ENCODE measurements around the gene HSD17B8. TPM values are rescaled to one million over a fixed set of nuclear protein-coding genes. Genes with fewer than 3 reads are reported as not detected.
A peak's percentile ranks its signal among the peaks of the same experiment; 100 is the strongest.

The HSD17B8 gene
- total RNA-seq, 1 experiment from 2014 or later = 4.2 TPM

- no peaks in the 10 kb centered on the region for H3F3A ChIP-seq (ENCODE audit: low read length, unreplicated experiment)
- H3K27ac ChIP-seq (ENCODE audit: low read length) = no peak overlapping the region
- H3K79me2 ChIP-seq (ENCODE audit: low read length) = no peaks in the 10 kb centered on the region
- no peak overlapping the region for H3K4me2 ChIP-seq (ENCODE audit: low read length)
- no peak for TF ChIP-seq EZH2phosphoT487 (IDR thresholded peaks at IDR 0.05; ENCODE audit: borderline replicate concordance, low read length)
- no peak for TF ChIP-seq EZH2 (IDR thresholded peaks at IDR 0.05; ENCODE audit: low read length, unreplicated experiment)
- TF ChIP-seq CTCF (conservative IDR thresholded peaks at IDR 0.05; ENCODE audit: low read depth, low read length) = no peak
- H3K4me1 ChIP-seq (ENCODE audit: insufficient read depth, low read length) = no peaks in the 10 kb centered on the region
- CTCF ChIA-PET = no interaction called here
- DNase-seq (no peak), ATAC-seq (no peak)
- peaks cover 23% of the 10 kb centered on the region; the same call in 1 of the 2 replicates for H3K27me3 ChIP-seq (ENCODE audit: low read length)
- no peak overlapping the region for H3K9ac ChIP-seq (ENCODE audit: low read length)
- H3K9me3 ChIP-seq (ENCODE audit: low read length) = no peaks in the 10 kb centered on the region
- intact Hi-C loops (cut with micrococcal nuclease) = no loop called here
- no TSS peak for BruUV-seq (replicated peaks)
- H3K4me3 ChIP-seq (ENCODE audit: low read length) = no peak overlapping the region
- POLR2A ChIA-PET (ENCODE audit: unreplicated experiment) = no interaction called here
- H4K20me1 ChIP-seq (ENCODE audit: low read length) = no peaks in the 10 kb centered on the region
- H3K9me2 ChIP-seq (replicated peaks; ENCODE audit: low read length) = no peaks in the 10 kb centered on the region
- H2AFZ ChIP-seq (ENCODE audit: low read length) = no peak overlapping the region
- no peaks in the 10 kb centered on the region for H3K36me3 ChIP-seq (ENCODE audit: low read depth, low read length)
Measured at GRCh38 chr6:33241968-33242367, 37.5 kb downstream of the HSD17B8 start.

- H3K4me2 ChIP-seq (ENCODE audit: low read length) = no peak overlapping the region
- no peak for ATAC-seq
- peaks cover 23% of the 10 kb centered on the region; the same call in 1 of the 2 replicates for H3K27me3 ChIP-seq (ENCODE audit: low read length)
- H3K4me1 ChIP-seq (ENCODE audit: insufficient read depth, low read length) = peaks cover 5% of the 10 kb centered on the region; the same call in 1 of the 2 replicates
- H4K20me1 ChIP-seq (ENCODE audit: low read length) = no peaks in the 10 kb centered on the region
- no peaks in the 10 kb centered on the region for H3K79me2 ChIP-seq (ENCODE audit: low read length)
- no peaks in the 10 kb centered on the region for H3K36me3 ChIP-seq (ENCODE audit: low read depth, low read length)
- no peak for DNase-seq
- H3K9ac ChIP-seq (ENCODE audit: low read length) = no peak overlapping the region
- ChIA-PET POLR2A (ENCODE audit: unreplicated experiment) (no interaction called here), CTCF (no interaction called here)
- H3K27ac ChIP-seq (ENCODE audit: low read length) = no peak overlapping the region
- H3K4me3 ChIP-seq (ENCODE audit: low read length) = no peak overlapping the region
- no peaks in the 10 kb centered on the region for H3K9me3 ChIP-seq (ENCODE audit: low read length)
- no TSS peak for BruUV-seq (replicated peaks)
- intact Hi-C loops (cut with micrococcal nuclease) = no loop called here
- H3F3A ChIP-seq (ENCODE audit: low read length, unreplicated experiment) = no peaks in the 10 kb centered on the region
- TF ChIP-seq EZH2phosphoT487 (IDR thresholded peaks at IDR 0.05; ENCODE audit: borderline replicate concordance, low read length) = no peak
- no peak for TF ChIP-seq EZH2 (IDR thresholded peaks at IDR 0.05; ENCODE audit: low read length, unreplicated experiment)
- no peak for TF ChIP-seq CTCF (conservative IDR thresholded peaks at IDR 0.05; ENCODE audit: low read depth, low read length)
- H2AFZ ChIP-seq (ENCODE audit: low read length) = no peak overlapping the region
- H3K9me2 ChIP-seq (replicated peaks; ENCODE audit: low read length) = no peaks in the 10 kb centered on the region
Measured at GRCh38 chr6:33243476-33243875, 39.0 kb downstream of the HSD17B8 start.

- intact Hi-C loops (cut with micrococcal nuclease) = loop anchor here (1.0 to 2.0 kb wide), 4 partner anchors 41 to 234 kb away; no protein-coding TSS in a partner anchor
- ATAC-seq (peak; percentile 45), DNase-seq (peak; percentile 94)
- H3K4me3 ChIP-seq (ENCODE audit: low read length) = peak overlapping the region; percentile 70
- H3K4me2 ChIP-seq (ENCODE audit: low read length) = peak overlapping the region; percentile 89
- H3K9me3 ChIP-seq (ENCODE audit: low read length) = no peaks in the 10 kb centered on the region
- TF ChIP-seq EZH2 (IDR thresholded peaks at IDR 0.05; ENCODE audit: low read length, unreplicated experiment) (no peak), CTCF (conservative IDR thresholded peaks at IDR 0.05; ENCODE audit: low read depth, low read length) (peak; percentile 83), EZH2phosphoT487 (IDR thresholded peaks at IDR 0.05; ENCODE audit: borderline replicate concordance, low read length) (no peak)
- no peaks in the 10 kb centered on the region for H3K9me2 ChIP-seq (replicated peaks; ENCODE audit: low read length)
- H4K20me1 ChIP-seq (ENCODE audit: low read length) = no peaks in the 10 kb centered on the region
- H3K4me1 ChIP-seq (ENCODE audit: insufficient read depth, low read length) = peaks cover 30% of the 10 kb centered on the region
- no peaks in the 10 kb centered on the region for H3K79me2 ChIP-seq (ENCODE audit: low read length)
- peak overlapping the region; percentile 38; the same call in 1 of the 2 replicates for H3K9ac ChIP-seq (ENCODE audit: low read length)
- peak overlapping the region; percentile 29 for H3K27ac ChIP-seq (ENCODE audit: low read length)
- no peaks in the 10 kb centered on the region for H3K36me3 ChIP-seq (ENCODE audit: low read depth, low read length)
- peaks cover 7% of the 10 kb centered on the region for H3F3A ChIP-seq (ENCODE audit: low read length, unreplicated experiment)
- BruUV-seq (replicated peaks) = no TSS peak
- 0 out of 2 replicates have a peak, but pooled peaks cover 5% of the 10 kb centered on the region for H3K27me3 ChIP-seq (ENCODE audit: low read length)
- ChIA-PET POLR2A (ENCODE audit: unreplicated experiment) (interaction anchor here (0.6 to 0.8 kb wide), 3 partner anchors 13 to 43 kb away, joined by 4 to 7 read pairs (median 6); partner anchors contain the start of genes B3GALT4 and HSD17B8), CTCF (interaction anchor here (0.6 to 1.3 kb wide), 5 partner anchors 42 to 257 kb away, joined by 3 to 7 read pairs (median 3); no protein-coding TSS in a partner anchor)
- peak overlapping the region; percentile 70 for H2AFZ ChIP-seq (ENCODE audit: low read length)
Measured at GRCh38 chr6:33247977-33248642, 43.7 kb downstream of the HSD17B8 start.

Measured in PC-3 (cell line).